ENCODE data around the gene SLC38A5.
"Not testable (repeated sequence)": the region's sequence is repeated elsewhere in the genome, so short reads cannot be mapped to it uniquely, and the experiment has no call there.

The SLC38A5 gene

DNA sequence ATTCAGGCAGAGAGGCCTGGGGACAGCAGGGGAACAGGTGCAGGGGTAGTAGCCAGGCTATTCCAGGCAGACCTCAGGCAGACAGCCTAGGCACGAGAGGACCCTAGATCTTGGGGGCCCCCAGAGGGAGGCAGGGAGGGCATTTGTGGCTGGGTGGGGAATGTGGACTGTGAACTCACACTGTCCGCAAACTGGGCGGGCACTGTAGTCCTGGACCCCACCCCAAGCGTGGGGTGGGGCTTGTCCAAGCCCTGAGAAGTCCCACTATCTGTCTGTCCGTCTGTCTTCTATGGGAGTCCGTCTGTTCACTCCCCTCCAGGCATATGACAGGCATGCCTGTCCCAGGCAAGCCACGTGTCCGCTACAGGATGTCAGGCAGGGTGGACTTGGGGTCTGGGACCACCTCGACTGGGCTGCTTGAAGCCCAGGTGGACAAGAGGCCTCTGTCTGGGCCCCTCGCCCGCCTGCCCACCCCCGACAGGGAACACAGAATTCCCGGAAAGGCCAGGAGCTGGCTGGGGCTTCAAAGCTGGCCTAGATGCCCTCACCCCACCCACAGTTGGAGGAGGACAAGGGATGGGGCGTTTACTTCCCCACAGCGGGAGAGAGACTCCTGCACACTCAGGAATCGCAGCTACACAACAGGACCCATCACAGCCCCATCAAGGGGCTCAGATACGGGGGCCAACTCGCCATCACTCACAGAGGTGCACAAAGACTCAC is at the start of gene SLC38A5:
Gene SLC38A5 (minus strand): TSS at position 151 of the 723 bp plus-strand sequence. CDS start 2,336 bp downstream, outside the sequence.
- DNase-seq (ENCODE audit: extremely low spot score, insufficient read length, low read depth) (no peak), FAIRE-seq (no peak)

DNA sequence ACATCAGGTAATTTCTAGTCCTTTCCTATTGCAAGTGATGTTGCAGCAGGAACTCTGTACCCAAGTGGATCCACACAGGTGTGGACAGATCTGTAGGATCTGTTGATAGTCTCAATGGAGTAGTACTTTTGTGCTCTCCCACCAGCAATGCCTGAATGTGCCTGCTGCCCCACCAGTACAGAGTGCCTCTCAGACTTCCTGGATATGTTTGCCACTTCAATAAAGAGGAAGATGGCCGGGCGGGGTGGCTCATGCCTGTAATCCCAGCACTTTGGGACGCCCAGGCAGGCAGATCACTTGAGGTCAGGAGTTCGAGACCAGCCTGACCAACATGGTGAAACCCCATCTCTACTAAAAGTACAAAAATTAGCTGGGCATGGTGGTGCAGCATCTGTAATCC is 49.4 kb upstream of the SLC38A5 start:
- not testable (repeated sequence) for FAIRE-seq; DNase-seq (ENCODE audit: extremely low spot score, insufficient read length, low read depth)

DNA sequence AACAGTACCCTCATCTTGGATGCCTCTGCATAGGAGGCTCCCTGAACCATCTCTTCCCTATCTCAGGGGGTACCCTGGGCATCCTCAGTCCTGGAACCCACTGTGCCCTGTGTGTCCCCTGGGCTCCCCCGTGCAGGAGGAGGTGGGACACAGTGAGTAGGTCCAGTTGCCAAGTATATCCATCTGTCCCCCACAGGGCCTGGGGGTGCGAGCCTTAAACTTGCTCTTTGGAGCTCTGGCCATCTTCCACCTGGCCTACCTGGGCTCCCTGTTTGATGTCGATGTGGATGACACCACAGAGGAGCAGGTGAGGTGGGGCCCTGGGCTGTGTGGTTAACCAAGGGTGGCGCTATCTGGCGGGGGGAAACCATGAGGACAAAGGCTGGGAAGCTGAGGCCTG is 46.9 kb upstream of the SLC38A5 start:
- DNase-seq (ENCODE audit: extremely low spot score, insufficient read length, low read depth), result no peak
- FAIRE-seq, result no peak

DNA sequence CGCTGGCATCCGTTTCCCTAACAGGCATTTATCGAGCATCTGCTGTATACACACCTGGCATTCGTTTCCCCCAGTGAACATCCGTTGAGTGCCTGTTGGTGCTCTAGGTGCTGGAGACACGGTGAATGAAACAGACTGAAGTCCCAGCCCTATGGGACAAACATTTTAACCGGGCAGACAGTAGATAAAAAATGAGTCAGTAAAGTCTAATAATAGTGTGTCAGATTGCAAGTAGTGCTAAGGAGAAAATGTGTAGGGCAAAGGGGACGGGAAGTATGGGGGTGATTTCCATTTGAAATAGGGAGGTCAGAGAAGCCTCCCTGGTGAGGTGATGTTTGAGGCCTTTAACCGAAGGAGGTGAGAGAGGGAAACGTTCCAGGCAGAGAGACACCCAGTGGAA is 46.2 kb upstream of the SLC38A5 start:
- DNase-seq (ENCODE audit: extremely low spot score, insufficient read length, low read depth) (no peak), FAIRE-seq (no peak)

DNA sequence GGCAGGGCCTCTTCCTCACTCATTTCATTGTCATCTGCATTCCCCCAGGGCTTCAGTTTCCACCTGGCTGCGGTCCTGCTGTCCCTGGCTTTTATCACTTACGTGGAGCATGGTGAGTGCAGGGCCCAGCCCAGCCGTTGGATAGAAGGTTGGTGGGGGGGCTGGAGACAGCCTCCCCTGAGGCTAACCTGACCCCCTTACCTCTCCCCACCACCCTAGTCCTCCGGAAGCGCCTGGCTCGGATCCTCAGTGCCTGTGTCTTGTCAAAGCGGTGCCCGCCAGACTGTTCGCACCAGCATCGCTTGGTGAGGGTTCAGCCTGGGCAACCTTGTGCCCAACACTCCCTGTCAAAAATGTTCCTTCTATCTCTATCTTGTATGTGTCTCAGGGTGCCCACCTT is 45.8 kb upstream of the SLC38A5 start:
- no peak for DNase-seq (ENCODE audit: extremely low spot score, insufficient read length, low read depth)
- no peak for FAIRE-seq

DNA sequence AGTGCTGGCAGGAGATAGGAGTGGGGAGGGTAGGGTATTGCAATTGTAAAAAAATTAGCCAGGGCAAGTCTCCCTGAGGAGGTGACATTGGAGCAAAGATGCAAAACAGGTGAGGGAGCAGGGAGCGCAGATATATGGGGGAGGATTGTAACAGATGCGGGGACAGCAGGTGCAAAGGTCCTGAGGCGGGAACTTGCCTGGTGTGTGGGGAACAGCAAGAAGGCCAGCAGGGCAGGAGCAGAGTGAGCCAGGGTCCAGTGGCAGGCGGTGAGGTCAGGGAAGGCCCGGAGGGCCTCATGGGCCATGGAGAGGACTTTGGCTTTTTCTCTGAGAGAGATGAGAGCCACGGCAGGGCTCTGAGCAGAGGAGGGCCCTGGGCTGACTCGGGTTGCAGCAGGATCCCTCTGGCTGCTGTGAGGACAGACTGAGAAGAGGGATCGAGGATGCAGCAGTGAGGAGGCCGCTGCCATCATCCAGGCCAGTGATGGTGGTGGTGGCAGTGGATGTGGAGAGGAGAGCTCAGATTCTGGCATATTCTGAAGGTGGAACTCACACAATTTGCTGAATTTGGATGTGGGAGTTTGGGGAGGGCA is 44.9 kb upstream of the SLC38A5 start:
- FAIRE-seq (no peak), DNase-seq (ENCODE audit: extremely low spot score, insufficient read length, low read depth) (no peak)

DNA sequence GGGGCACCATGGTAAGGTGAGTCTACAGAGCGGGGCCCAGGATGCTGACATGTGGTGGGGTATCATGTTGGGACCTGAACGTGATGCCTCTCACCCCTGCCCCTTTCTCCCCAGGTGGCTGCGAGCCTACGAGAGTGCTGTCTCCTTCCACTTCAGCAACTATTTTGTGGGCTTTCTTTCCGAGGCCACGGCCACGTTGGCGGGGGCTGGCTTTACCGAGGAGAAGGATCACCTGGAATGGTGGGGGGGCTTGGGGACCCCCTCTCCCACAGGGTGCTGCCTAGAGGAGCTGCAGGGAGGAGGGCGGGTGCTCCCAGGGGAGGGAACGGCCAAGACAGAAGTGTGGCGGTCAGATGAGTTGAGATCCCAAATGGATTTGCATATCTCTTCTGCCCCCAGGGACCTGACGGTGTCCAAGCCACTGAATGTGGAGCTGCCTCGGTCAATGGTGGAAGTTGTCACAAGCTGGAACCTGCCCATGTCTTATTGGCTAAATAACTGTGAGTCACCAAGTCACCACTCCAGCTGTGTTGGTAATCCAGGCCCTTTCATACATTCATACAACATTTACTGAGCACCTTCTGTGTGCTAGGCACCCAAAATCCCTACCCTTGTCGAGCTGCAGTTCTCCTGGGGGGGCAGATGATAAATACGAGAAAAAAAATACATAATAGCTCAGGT is 44.2 kb upstream of the SLC38A5 start:
- FAIRE-seq, result no peak
- DNase-seq (ENCODE audit: extremely low spot score, insufficient read length, low read depth), result no peak

DNA sequence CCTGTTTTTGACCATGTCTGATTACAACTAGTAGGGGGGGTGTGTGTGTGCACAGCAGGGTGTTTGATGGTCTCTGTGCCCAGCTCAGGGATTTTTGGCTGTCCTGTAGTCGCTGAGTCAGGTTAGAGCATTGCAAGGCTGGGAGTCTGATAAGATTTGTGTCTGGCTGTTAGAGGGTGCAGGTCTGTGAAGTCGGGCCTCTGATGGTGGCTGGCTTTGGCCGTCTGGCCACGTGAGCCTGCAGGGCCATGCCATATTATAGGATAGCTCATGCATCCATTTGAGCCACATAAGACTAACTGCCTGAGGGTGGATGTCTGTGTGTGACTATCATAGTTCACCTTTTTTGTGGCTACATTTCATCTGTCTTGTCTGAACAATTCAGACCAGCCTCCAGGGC is 43.6 kb upstream of the SLC38A5 start:
- FAIRE-seq (no peak), DNase-seq (ENCODE audit: extremely low spot score, insufficient read length, low read depth) (no peak)

DNA sequence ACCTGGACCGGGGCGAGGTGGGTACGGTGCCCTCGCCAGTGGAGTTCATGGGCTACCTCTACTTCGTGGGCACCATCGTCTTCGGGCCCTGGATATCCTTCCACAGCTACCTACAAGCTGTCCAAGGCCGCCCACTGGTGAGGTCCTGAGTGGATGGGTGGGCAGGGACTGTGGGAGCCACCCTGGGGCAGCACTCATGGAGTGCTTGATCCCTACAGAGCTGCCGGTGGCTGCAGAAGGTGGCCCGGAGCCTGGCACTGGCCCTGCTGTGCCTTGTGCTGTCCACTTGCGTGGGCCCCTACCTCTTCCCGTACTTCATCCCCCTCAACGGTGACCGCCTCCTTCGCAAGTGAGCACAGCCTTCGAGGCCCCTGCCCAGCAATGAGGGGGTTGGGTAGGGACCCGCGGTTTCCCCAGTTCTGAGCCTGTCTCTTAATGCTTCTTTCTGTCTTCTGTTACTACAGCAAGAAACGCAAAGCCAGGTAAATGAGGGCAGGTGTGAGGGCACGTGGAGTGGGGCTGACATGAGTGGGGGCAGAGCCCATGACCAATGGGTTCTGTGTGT is 42.4 kb upstream of the SLC38A5 start:
- no peak for FAIRE-seq
- no peak for DNase-seq (ENCODE audit: extremely low spot score, insufficient read length, low read depth)

DNA sequence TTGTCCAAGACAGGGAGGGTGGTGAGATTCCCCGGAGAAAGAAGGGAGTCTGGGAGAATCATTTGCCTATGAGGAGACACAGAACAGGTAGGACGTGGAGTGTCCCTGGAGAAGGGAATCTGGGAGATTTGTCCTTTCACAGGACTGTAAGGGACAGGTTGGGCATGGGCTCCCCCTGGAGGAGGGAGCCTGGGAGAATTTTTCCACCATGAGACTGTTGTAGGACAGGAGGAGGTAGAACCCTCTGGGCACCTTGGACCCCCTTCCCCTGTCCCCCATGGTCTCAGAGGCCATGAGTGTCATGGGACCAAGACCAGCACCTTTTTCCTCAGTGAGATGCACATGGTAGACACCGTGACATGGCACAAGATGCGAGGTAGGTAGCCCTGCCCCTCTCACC is 41.5 kb upstream of the SLC38A5 start:
- no peak for DNase-seq (ENCODE audit: extremely low spot score, insufficient read length, low read depth)
- FAIRE-seq, result peak; percentile 67

DNA sequence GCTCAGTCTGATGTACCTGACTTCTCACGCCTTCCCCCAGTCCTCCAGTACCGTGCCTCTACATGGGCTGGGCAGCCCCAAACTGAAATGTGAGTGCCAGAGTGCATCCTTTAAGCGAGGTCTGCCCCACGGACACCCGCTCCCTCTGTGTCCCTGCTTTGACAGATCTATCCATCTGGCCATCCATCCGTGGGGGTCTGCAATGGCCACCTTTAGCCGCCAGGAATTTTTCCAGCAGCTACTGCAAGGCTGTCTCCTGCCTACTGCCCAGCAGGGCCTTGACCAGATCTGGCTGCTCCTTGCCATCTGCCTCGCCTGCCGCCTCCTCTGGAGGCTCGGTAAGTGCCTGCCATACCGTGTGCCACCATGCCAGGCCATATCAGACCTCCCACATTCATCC is 39.6 kb upstream of the SLC38A5 start:
- DNase-seq (ENCODE audit: extremely low spot score, insufficient read length, low read depth) (no peak), FAIRE-seq (no peak)

DNA sequence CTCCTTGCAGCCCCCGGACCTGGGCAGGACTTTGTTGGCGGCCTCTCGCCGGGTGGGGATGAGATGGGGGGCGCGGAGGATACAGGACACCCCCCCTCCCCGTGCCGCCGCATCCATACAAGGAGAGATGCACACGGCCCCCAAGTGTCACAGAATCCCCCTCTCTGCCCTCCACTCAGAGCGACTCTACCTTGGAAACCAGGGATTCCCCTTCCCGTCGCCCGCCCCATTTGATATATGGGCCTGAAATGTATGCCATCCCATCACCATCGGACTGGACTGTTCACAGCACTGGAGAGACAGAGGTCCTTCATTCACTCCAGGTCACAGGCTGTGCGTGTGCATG is 39.2 kb upstream of the SLC38A5 start:
- FAIRE-seq (peak; percentile 49), DNase-seq (ENCODE audit: extremely low spot score, insufficient read length, low read depth) (no peak)

DNA sequence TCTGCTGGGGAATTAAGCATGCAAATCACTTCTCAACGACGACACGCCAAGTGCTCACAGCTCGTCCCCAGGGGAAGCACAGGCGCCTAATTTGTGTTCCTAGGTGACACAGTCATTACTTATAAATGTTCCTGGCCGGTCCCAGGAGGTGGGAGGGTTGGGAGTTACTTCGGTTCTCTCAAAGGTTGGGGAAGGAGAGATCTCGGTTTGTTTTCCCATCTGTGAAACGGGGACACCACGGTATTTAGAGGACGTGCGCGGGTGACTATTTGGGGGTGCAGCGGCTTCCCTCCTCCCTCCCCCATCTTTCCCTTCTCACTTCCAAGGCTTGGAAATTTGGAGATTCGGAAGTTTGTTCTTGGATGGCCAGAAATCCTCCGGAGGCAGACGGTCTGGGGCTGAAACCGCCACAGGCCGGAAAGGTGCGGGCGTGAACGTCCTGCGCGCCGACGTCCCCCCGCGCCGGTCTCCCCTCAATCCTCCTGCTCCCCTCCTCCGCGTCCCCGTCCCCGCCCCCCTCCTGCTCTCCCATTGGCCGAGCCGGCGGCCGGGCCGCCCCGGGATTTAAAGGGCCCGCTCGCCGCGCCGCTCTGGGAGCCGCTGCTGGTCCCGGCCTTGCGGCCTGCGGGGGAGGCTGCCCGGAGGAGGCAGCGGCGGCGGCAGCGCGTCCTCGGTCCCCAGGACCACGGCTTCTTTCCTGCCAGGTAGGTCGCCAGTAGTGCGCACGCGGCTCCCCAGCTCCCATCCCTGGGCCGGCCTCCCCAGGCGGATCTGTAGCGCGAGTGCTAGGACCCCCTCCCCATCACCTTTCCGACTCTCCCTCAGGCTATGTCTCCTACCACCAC is 38.6 kb upstream of the SLC38A5 start, which contains the start of gene PORCN:
Gene PORCN (plus strand): TSS at position 593 of the 845 bp plus-strand sequence. CDS start 829 bp downstream, outside the sequence.
- DNase-seq (ENCODE audit: extremely low spot score, insufficient read length, low read depth) (peak; percentile 83), FAIRE-seq (peak; percentile 92)

DNA sequence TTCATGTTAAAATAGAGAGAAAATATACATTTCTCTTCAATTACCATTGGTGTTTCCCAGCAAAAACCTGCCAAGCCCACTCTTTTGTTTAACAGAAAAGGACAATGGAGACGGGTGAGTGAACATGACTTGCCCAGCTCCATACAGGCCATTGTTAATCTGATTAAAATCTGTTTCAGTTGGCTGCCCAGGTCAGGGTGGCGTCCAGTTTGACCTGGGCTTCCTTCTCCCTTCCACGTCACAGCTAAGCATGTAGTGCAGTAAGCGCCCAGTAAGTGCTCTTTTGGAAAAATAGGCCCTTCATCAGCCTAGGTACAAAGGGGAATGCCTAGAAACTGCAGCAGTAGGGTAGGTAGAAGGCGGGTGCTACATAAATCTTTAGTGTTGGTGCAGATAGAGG is 37.2 kb upstream of the SLC38A5 start:
- DNase-seq (ENCODE audit: extremely low spot score, insufficient read length, low read depth) (no peak), FAIRE-seq (no peak)

DNA sequence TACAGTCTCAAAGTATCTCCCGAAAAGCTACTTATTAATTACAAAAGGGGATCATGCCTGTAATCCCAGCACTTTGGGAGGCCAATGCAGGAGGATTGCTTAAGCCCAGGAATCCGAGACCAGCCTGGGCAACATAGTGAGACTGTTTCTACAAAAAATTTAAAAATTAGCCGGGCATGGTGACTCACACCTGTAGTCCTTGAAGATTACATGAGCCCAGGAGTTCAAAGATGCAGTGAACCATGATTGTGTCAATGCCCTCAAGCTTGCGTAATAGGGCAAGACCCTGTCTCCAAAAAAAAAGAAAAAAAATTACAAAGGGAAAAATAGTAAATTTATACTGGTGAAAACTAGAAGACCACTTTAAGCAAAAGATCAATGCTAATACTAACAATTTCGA is 35.4 kb upstream of the SLC38A5 start:
- DNase-seq (ENCODE audit: extremely low spot score, insufficient read length, low read depth) (no peak), FAIRE-seq (no peak)

DNA sequence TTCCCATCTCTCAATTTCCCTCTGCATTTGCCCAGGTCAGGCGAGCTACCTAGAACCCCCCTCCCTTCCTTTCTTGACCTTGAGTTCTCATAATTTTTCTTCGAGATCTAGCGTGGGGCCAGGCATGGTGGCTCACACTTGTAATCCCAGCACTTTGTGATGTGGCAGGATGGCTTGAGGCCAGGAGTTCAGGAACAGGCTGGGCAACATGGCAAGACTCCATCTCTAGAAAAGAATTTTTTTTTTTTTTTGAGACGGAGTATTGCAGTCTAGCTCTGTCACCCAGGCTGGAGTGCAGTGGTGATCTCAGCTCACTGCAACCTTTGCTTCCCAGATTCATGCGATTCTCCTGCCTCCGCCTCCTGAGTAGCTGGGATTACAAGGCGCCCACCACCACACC is 34.2 kb upstream of the SLC38A5 start:
- DNase-seq (ENCODE audit: extremely low spot score, insufficient read length, low read depth) (no peak), FAIRE-seq (no peak)

DNA sequence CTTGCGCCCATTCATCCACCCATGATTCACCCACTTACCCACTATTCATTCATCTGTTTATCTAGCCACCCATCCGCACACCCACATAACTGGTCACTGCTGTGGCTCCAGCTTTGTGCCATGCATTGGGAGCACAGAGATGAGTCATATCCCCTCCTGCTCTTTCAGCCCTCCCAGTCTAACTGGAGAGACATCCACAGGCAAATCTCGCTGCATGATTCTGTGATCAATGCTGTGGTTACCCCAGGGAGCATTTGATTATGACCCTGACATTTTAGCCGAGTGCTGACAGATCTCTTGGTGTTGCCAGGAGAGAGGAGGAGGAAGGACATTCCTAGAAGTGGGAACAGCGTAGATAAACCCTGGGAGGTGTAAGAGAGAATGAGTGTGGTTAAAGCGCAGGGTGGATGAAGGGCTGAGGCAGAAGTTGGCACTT is 28.3 kb upstream of the SLC38A5 start:
- DNase-seq (ENCODE audit: extremely low spot score, insufficient read length, low read depth) (no peak), FAIRE-seq (no peak)

DNA sequence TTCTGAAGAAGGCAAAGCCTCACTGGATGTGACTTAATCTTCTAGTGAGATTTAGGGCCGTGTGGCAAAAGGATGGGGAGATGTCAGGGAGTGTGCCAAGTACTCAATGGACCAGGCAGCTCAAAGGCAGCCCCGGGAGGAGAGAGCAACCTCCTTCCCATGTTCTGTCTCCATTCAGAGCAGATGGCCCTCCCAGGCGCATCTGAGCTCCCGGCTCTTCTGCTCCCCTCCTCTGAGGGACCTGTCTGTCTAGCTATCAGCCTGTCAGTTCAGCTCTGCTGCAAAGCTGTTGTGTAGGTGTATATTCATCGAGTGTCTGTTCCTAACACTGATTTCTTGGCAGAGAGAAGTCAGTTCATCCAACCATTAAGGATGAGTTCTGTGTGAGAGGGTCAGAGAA is 27.8 kb upstream of the SLC38A5 start:
- no peak for DNase-seq (ENCODE audit: extremely low spot score, insufficient read length, low read depth)
- FAIRE-seq, result no peak

DNA sequence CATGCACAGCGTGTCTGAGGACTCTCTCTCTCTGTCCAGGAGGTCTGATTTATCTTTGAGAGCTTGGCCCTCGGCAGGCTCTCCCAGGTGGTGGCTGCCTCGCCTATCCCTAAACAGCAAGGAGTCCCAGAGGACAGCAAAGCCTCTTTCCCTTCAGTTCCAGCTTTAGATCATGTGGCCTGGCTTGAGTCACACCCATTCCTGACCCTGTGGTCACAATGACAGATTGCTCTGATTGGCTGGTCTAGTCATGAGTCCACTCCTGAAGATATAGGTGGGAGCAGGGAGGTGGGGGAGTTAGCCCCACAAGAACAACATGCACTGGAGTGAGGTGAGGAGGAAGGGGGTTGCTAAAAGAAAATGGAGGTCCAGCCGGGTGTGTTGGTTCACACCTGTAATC is 26.6 kb upstream of the SLC38A5 start:
- FAIRE-seq, result no peak
- no peak for DNase-seq (ENCODE audit: extremely low spot score, insufficient read length, low read depth)

DNA sequence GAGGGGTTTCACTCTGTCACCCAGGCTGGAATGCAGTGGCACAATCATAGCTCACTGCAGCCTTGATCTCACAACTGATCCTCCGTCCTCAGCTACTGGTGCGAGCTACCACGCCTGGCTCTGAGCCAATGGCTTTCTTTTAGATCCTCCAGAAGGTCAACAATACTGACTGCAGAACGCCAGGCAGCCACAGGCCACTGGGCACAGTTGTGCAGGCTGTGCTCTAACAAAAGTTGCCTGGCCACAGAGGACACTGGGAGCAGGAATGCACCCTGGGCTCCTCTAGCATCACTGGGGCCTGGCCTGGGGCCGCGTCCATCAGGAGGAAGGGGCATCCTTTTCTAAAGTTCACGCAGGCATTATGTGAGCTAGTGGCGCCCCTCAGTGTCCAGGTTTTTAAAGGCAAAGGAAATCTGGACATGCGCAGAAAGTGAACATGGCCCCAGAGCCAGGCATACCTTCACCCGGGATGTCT is 23.9 kb upstream of the SLC38A5 start:
- no peak for FAIRE-seq
- DNase-seq (ENCODE audit: extremely low spot score, insufficient read length, low read depth), result no peak

All from GM18507 (cell line).